Activated CD8-positive, alpha-beta memory T cell treated with anti-CD3 and anti-CD28 coated beads, Interleukin-2, amount 10 ng/mL, durations not matched to agents 7 days and 5 days (primary cell): ENCODE results near the gene FAM229B. TPM values are rescaled to one million over a fixed set of nuclear protein-coding genes. Genes with fewer than 3 reads are reported as not detected.
"Not testable (repeated sequence)": the region's sequence is repeated elsewhere in the genome, so short reads cannot be mapped to it uniquely, and the experiment has no call there.

Source experiments
- ATAC-seq: fragments of 150-1000 bp; cut with Tn5 transposase; one replicate; pipeline ENCODE4 v1.10.0; 2021; ENCODE audit warnings: moderate library complexity
- CTCF ChIA-PET: fragments of 350-600 bp; sonication (Branson Sonifier 250); formaldehyde crosslinking; loops from one replicate; lab custom pipeline; 2021; ENCODE audit warnings: antibody characterized with exemption; lab: Charles Lee
- DNase-seq: peaks from one replicate; pipeline ENCODE4 v3.0.0-alpha.2; 2020
- H3K27ac Mint-ChIP-seq: one replicate; pipeline ENCODE4 v1.8.0; 2021; ENCODE audit warnings: mild to moderate bottlenecking, mixed read lengths
- H3K27me3 Mint-ChIP-seq: one replicate; pipeline ENCODE4 v1.8.0; 2021; ENCODE audit warnings: mixed read lengths
- H3K36me3 Mint-ChIP-seq: one replicate; pipeline ENCODE4 v1.8.0; 2021; ENCODE audit warnings: mild to moderate bottlenecking, mixed read lengths
- H3K4me1 Mint-ChIP-seq: one replicate; pipeline ENCODE4 v1.8.0; 2021; ENCODE audit warnings: mixed read lengths
- H3K4me3 Mint-ChIP-seq: one replicate; pipeline ENCODE4 v1.8.0; 2021; ENCODE audit warnings: mild to moderate bottlenecking, moderate library complexity, mixed read lengths
- H3K9me3 Mint-ChIP-seq: one replicate; pipeline ENCODE4 v1.8.0; 2022; ENCODE audit warnings: low read depth, mixed read lengths
- total RNA-seq, 2 experiments: library from RNA; stranded (reverse); gene quantifications; one replicate each; pipeline ENCODE4 v1.2.3, GENCODE V29; 2021

Gene FAM229B
- total RNA-seq, 2 experiments from 2014 or later, result 4.1 to 4.5 TPM

DNA sequence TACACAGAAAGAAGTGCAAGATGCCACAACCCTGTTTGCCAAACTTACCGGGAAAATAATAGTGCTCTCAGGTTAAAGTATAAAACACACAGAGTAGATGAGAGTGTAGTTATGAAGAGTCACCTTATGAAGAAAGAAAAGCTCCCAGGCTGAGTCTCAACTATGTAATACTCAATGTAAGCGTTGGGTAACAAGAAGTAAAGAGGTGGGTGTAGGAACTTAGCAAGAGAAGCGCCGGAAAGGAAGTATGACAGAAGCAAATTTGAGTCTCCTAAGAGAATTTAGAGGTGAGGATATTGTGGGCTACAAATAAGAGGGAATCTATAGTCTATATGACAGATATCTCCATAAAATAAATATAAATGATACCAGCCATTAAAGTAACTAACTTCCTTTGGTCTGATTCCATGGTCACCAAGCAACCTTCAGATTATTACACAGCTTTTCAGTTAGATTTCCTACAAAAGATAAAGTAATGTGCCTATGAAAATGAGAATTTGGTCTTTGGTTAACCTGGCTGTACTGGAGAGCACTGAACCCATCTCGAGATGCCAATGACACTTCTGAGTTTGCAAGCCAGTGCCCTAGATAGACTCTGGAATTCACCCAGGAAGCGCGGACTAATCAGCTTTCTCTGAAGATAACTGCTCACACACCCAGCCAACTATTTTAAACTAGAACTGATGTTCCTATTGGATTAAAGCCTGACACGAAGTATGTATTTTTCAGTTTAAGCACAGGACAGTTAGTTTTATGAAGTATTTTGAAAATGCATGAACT is 1.9 kb upstream of the FAM229B start:
- no peak for DNase-seq
- Mint-ChIP-seq H3K4me1 (peaks cover 7% of the 10 kb centered on the region), H3K9me3 (no peaks in the 10 kb centered on the region), H3K36me3 (peaks cover 9% of the 10 kb centered on the region), H3K27ac (no peak overlapping the region), H3K27me3 (peaks cover 17% of the 10 kb centered on the region), H3K4me3 (no peak overlapping the region)
- CTCF ChIA-PET, result interaction anchor here (2.8 to 3.9 kb wide), 4 partner anchors 10 to 77 kb away, joined by 9 to 66 read pairs (median 12); no protein-coding TSS in a partner anchor
- no peak for ATAC-seq

DNA sequence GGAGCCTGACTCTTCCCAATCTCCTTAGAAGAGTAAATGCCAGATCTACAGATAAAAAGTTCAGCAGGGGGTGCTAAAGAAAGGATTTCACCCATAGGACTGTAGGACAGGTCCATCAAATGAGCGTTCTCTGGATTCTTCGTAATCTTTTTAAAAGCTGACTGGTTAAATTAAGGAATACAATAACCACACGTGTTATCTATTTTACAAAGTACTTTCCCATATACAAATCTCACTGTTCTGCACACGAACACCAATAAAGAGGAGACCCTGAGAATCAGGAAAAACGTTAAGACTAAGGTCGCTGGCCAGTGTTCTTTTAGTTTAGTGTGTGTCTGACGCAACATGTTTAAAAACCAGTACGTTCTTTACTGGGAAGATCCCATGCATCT is 651 bp upstream of the FAM229B start:
- no peaks in the 10 kb centered on the region for H3K9me3 Mint-ChIP-seq
- peaks cover 6% of the 10 kb centered on the region for H3K36me3 Mint-ChIP-seq
- no peak overlapping the region for H3K4me3 Mint-ChIP-seq
- H3K27me3 Mint-ChIP-seq, result peaks cover 24% of the 10 kb centered on the region
- DNase-seq, result no peak
- CTCF ChIA-PET, result interaction anchor here (0.9 to 3.9 kb wide), 10 partner anchors 8 to 199 kb away, joined by 3 to 66 read pairs (median 5); no protein-coding TSS in a partner anchor
- peak; percentile 4 for ATAC-seq
- H3K4me1 Mint-ChIP-seq, result peaks cover 7% of the 10 kb centered on the region
- H3K27ac Mint-ChIP-seq, result no peak overlapping the region

DNA sequence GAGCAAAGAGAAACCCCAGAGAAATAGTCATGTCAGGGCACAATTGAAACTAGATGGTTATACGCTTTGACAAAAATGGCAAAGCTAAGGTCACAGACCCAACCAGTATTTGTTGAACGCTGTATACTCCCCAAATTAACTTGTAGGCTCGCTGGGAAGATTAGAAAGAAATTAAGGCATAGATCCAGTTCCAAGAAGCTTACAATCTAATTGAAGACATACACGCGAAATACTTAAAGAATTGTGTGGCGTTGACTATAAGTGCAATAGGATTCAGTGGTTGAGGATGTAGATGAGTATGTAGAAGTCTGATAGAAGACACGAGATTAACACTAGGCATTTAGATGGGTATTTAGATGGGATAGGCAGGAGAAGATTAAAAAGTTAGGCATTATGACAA is 525 bp downstream of the FAM229B start:
- peaks cover 7% of the 10 kb centered on the region for H3K4me1 Mint-ChIP-seq
- CTCF ChIA-PET, result interaction anchor here (0.9 to 3.9 kb wide), 9 partner anchors 9 to 1130 kb away, joined by 3 to 66 read pairs (median 5); partner anchors contain the start of gene GTF3C6
- no peak overlapping the region for H3K27ac Mint-ChIP-seq
- peaks cover 6% of the 10 kb centered on the region for H3K36me3 Mint-ChIP-seq
- no peaks in the 10 kb centered on the region for H3K9me3 Mint-ChIP-seq
- peaks cover 32% of the 10 kb centered on the region for H3K27me3 Mint-ChIP-seq
- no peak for ATAC-seq
- no peak overlapping the region for H3K4me3 Mint-ChIP-seq
- no peak for DNase-seq

DNA sequence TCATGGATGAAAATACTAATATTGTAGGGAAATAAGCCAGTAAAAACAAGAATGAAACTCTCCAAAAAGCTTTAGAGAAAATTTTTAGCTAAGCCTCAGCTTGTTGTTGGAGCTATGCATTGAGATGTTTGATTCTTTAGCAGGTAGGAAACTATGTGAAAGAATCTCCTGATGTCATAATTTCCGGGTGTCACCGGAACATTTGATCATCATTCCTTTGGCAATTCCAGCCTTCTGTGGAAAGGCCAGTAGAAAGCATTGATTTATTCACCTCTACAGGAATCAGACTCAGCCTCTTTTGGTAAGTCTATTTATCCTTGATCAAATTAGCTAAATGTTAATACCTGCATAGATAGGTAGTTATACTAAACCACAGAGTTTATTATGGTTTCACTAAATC is 9.5 kb downstream of the FAM229B start:
- H3K4me1 Mint-ChIP-seq, result no peaks in the 10 kb centered on the region
- H3K4me3 Mint-ChIP-seq, result no peak overlapping the region
- H3K27me3 Mint-ChIP-seq, result peaks cover 20% of the 10 kb centered on the region
- no peaks in the 10 kb centered on the region for H3K9me3 Mint-ChIP-seq
- H3K27ac Mint-ChIP-seq, result no peak overlapping the region
- DNase-seq (no peak), ATAC-seq (no peak)
- H3K36me3 Mint-ChIP-seq, result no peaks in the 10 kb centered on the region
- CTCF ChIA-PET, result no interaction called here

DNA sequence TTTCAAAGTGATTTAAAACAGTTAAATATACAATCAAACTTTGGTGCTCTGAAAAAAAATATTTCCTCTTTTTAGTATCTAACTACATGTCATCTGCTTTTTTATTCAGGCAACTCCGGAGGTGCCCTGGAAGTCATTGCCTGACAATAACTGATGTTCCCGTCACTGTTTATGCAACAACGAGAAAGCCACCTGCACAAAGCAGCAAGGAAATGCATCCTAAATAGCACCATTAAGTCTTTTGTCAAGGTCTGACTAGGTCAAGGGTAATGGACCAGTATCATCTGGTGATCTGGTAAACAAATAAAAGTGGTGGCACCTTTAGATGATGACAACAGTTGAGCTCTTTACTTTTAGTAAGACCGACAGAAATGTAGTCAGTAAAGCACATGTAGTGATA is 13.2 kb downstream of the FAM229B start:
- H3K4me3 Mint-ChIP-seq, result no peak overlapping the region
- no peaks in the 10 kb centered on the region for H3K4me1 Mint-ChIP-seq
- peaks cover 9% of the 10 kb centered on the region for H3K27me3 Mint-ChIP-seq
- no peaks in the 10 kb centered on the region for H3K36me3 Mint-ChIP-seq
- ATAC-seq (no peak), DNase-seq (no peak)
- H3K27ac Mint-ChIP-seq, result no peak overlapping the region
- H3K9me3 Mint-ChIP-seq, result no peaks in the 10 kb centered on the region
- CTCF ChIA-PET, result no interaction called here

DNA sequence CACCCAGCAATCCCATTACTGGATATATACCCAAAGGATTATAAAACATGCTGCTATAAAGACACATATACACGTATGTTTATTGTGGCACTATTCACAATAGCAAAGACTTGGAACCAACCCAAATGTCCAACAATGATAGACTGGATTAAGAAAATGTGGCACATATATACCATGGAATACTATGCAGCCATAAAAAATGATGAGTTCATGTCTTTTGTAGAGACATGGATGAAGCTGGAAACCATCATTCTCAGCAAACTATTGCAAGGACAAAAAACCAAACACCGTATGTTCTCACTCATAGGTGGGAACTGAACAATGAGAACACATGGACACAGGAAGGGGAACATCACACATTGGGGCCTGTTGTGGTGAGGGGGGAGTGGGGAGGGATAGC is 18.6 kb downstream of the FAM229B start:
- CTCF ChIA-PET, H3K27me3 Mint-ChIP-seq, H3K4me3 Mint-ChIP-seq, DNase-seq, H3K4me1 Mint-ChIP-seq, H3K27ac Mint-ChIP-seq, ATAC-seq, H3K9me3 Mint-ChIP-seq, H3K36me3 Mint-ChIP-seq: not testable (repeated sequence)

DNA sequence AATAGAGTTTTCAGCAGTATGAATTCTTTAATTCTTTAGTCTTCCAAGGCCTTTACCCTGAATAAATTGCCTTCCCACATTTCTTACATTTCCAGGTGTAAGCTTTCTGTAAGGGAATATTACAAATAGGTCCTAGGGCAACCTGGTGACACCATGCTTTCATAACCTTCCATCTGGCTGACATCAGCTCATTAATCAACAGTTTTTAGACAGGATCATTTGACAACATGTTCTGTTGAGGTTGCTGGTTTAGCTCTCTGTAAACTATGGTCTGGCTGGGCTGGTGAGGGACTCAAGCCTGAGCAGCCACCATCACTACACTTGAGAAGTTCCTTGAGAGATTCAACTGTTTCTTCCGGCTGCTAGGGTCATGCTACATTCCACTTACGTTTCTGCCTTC is 19.2 kb downstream of the FAM229B start:
- Mint-ChIP-seq H3K36me3 (no peaks in the 10 kb centered on the region), H3K4me1 (no peaks in the 10 kb centered on the region), H3K4me3 (no peak overlapping the region), H3K27me3 (peaks cover 9% of the 10 kb centered on the region), H3K27ac (no peak overlapping the region), H3K9me3 (no peaks in the 10 kb centered on the region)
- CTCF ChIA-PET, result no interaction called here
- DNase-seq (no peak), ATAC-seq (no peak)

DNA sequence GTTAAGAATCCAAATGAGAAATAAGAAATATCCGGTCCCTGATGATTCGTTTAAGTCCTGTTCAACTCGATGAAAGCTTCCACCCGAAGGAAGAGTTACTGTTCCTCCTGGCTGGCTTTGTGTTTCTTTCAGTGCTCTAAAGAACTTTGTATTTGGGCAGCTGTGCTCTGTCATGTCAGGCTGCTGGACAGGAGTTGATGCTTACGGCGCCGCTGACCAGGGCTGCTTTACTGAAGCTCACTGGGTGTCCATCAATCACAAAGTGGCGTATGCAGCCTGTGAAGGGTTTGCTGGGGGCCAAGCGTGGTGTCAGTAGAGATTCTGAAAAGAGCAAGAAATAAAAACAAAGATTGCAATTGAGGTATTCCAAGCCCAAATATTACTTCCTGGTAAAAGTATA is 21.9 kb downstream of the FAM229B start:
- ATAC-seq (no peak), DNase-seq (no peak)
- H3K4me3 Mint-ChIP-seq, result no peak overlapping the region
- no peak overlapping the region for H3K27ac Mint-ChIP-seq
- CTCF ChIA-PET, result interaction anchor here (1.3 kb wide), 1 partner anchor 23 kb away, joined by 4 read pairs; no protein-coding TSS in a partner anchor
- no peaks in the 10 kb centered on the region for H3K36me3 Mint-ChIP-seq
- no peaks in the 10 kb centered on the region for H3K4me1 Mint-ChIP-seq
- H3K27me3 Mint-ChIP-seq, result peaks cover 24% of the 10 kb centered on the region
- no peaks in the 10 kb centered on the region for H3K9me3 Mint-ChIP-seq

DNA sequence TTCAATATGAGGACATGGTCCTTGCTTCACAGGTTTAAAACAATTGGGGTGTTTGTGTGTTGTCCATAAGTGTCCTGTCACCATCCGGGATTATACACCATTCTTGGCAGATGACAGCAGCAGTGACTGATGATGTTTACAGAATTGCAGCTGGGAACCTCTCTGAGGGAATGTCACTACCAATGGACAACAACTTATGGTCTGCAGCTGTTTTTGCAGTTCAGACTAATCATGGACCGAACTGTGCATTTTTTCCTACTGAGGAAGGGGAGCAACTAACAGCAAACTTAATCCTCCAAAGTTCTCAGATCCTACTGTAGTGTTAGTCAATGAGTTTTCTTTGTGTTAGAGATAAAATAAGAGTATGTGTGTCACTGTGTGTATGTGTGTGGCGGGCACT is 26.0 kb downstream of the FAM229B start:
- peaks cover 1% of the 10 kb centered on the region for H3K36me3 Mint-ChIP-seq
- H3K4me1 Mint-ChIP-seq, result peaks cover 20% of the 10 kb centered on the region
- ATAC-seq, result no peak
- CTCF ChIA-PET, result no interaction called here
- no peak overlapping the region for H3K27ac Mint-ChIP-seq
- H3K27me3 Mint-ChIP-seq, result peaks cover 27% of the 10 kb centered on the region
- H3K4me3 Mint-ChIP-seq, result no peak overlapping the region
- DNase-seq, result no peak
- H3K9me3 Mint-ChIP-seq, result no peaks in the 10 kb centered on the region

DNA sequence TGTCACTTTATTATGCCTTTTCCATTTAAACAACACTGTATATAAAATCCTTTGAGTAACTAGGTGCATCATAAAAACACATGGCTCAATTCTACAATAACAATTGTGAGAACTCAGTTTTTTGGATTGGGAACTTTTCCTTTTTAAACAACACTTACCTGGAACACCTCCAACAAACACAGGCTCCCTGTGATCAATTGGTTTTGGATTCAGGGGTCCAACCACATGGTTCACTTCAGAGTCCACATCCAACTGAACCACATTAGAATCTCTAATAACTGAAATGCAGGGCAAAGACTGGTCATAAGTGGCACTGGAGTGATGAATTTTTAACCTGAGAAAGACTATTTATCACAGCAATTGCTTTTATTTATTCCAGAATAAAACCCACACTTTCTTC is 26.5 kb downstream of the FAM229B start:
- Mint-ChIP-seq H3K9me3 (no peaks in the 10 kb centered on the region), H3K27ac (no peak overlapping the region), H3K36me3 (peaks cover 1% of the 10 kb centered on the region), H3K4me1 (peaks cover 22% of the 10 kb centered on the region), H3K27me3 (peaks cover 26% of the 10 kb centered on the region), H3K4me3 (no peak overlapping the region)
- CTCF ChIA-PET, result no interaction called here
- ATAC-seq (no peak), DNase-seq (no peak)

DNA sequence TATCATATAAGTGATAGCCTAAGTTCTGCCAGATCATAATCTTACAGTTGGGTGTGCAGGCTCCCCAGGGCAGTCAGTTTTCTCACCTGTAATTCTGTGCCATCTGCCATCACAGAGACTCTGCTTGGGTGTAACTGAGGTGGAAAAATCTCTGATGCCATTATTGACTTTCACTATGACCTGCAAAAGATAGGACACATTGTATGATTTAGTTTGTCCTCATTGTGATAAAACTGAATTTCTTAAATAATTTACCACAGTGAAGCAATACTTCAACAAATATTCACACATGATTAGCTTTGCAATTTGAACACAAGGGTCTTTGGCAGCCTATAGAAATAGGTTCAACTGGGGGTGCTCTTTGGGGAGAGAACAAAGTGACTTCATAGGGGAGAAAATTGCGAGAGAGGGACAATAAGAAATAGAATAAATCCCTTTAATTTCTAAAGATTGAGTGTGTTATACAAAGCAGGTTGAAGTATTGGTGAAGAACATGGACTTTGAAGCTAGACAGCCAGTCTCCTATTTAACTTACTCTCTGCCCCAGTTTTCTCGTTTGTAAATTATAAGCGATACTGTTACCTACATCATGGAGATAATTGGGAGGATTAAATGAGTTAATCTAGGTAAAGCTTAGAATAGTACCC is 27.3 kb downstream of the FAM229B start:
- DNase-seq (no peak), ATAC-seq (no peak)
- Mint-ChIP-seq H3K4me3 (no peak overlapping the region), H3K27ac (no peak overlapping the region), H3K9me3 (no peaks in the 10 kb centered on the region), H3K36me3 (peaks cover 1% of the 10 kb centered on the region), H3K27me3 (peaks cover 21% of the 10 kb centered on the region), H3K4me1 (peaks cover 24% of the 10 kb centered on the region)
- CTCF ChIA-PET, result interaction anchor here (0.7 kb wide), 1 partner anchor 10 kb away, joined by 3 read pairs; no protein-coding TSS in a partner anchor

DNA sequence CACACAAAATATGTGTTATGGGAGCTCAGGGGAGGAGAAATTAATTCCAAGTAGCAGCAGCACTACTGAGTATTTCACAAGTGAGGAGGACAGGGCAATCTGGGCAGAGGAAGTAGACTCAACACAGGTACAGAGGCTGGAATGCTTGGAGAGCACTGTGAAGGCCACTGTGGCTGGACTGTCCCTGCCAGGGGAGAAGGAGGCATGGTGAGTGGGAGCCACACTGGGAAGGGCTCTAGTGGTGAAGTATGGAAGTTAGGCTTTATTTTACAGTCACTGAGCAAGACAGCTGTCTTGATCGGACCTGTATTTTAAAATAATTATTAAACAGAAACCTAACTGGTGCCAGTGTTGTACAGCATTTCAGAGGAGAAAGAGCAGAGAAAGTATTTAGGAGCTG is 28.8 kb downstream of the FAM229B start:
- ATAC-seq, result no peak
- H3K36me3 Mint-ChIP-seq, result peaks cover 1% of the 10 kb centered on the region

DNA sequence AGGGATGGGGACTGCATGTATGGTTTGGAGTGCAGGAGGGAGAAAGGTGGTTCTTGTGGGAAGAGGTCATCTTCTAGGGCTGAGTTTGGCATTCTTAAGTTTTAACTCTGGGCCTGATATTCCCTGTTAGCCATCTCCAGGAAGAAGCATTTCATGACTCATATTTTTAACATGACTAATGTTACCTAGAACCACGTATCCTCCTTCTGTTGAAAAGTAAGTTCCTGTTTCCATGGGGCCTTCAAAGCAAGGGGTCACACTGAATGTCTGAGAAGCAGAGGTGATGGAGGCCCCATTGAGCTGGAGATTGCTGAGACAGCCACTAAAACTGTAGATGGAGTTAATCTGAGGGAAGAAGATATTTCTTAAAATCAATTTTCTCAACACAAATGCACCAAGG is 30.2 kb downstream of the FAM229B start:
- Mint-ChIP-seq H3K27ac (peak overlapping the region; percentile 82), H3K27me3 (peaks cover 15% of the 10 kb centered on the region), H3K4me1 (peaks cover 24% of the 10 kb centered on the region), H3K4me3 (no peak overlapping the region), H3K36me3 (peaks cover 1% of the 10 kb centered on the region), H3K9me3 (no peaks in the 10 kb centered on the region)
- peak; percentile 84 for ATAC-seq
- DNase-seq, result no peak
- CTCF ChIA-PET, result interaction anchor here (2.1 kb wide), 1 partner anchor 46 kb away, joined by 8 read pairs; no protein-coding TSS in a partner anchor

More for the DNA sequence above, 28.8 kb downstream of the FAM229B start:
- DNase-seq, result no peak
- no peak overlapping the region for H3K4me3 Mint-ChIP-seq
- CTCF ChIA-PET, result no interaction called here
- H3K4me1 Mint-ChIP-seq, result peaks cover 24% of the 10 kb centered on the region
- no peak overlapping the region for H3K27ac Mint-ChIP-seq
- peaks cover 21% of the 10 kb centered on the region for H3K27me3 Mint-ChIP-seq
- H3K9me3 Mint-ChIP-seq, result no peaks in the 10 kb centered on the region
